ENCODE data around the gene ASB18.

Gene ASB18

DNA sequence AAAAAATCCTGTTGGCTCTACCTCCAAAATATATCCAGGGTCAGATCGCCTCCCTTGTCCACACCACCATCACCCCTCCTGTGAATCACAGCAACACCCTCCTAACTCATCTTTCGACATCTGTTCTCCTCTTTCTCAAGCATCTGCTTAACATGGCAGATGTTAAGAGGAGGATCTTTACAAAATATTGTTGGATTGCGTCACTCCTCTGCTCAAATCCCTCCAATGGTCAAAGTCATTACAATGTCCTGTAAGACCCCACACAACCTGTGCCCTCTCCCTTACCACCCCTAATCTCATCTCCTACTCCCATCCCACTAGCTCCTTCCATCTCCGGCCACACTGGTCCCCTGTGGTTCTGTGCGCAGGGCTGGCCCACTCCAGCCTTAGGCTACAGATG lies 59.3 kb downstream of the ASB18 start:
- no peak for TF ChIP-seq EZH2 (IDR thresholded peaks at IDR 0.05; ENCODE audit: borderline replicate concordance, low read length)
- TF ChIP-seq, protein P1, sequence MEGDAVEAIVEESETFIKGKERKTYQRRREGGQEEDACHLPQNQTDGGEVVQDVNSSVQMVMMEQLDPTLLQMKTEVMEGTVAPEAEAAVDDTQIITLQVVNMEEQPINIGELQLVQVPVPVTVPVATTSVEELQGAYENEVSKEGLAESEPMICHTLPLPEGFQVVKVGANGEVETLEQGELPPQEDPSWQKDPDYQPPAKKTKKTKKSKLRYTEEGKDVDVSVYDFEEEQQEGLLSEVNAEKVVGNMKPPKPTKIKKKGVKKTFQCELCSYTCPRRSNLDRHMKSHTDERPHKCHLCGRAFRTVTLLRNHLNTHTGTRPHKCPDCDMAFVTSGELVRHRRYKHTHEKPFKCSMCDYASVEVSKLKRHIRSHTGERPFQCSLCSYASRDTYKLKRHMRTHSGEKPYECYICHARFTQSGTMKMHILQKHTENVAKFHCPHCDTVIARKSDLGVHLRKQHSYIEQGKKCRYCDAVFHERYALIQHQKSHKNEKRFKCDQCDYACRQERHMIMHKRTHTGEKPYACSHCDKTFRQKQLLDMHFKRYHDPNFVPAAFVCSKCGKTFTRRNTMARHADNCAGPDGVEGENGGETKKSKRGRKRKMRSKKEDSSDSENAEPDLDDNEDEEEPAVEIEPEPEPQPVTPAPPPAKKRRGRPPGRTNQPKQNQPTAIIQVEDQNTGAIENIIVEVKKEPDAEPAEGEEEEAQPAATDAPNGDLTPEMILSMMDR (IDR thresholded peaks at IDR 0.05; ENCODE audit: low read length): no peak
- Histone ChIP-seq H3K79me2 (ENCODE audit: insufficient read depth, low read length) (no peaks in the 10 kb centered on the region), H3K27me3 (ENCODE audit: insufficient read depth, low read length) (no peaks in the 10 kb centered on the region)

DNA sequence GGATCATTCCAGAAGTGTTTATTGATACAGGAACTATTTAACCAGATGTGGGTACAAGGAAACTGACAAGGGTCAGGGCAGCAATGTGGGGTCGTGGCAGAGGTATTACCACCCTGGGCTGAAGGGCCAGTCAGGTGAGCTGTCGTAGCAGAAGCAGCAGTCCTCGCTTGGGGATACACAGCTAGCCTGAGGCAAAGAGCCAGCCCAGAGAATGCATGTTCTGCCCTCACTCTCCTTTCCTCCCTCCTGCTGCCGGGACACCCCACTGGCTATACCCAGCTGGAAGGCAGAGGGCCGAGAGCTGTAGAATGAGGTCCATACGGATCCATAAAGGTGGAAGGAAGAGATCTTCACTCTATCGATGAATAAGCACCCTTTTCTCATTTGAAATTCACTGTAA lies 63.8 kb downstream of the ASB18 start:
- Histone ChIP-seq H3K36me3 (ENCODE audit: insufficient read depth, low read length) (no peaks in the 10 kb centered on the region), H3K9ac (ENCODE audit: low read length) (no peak overlapping the region), H3K4me3 (ENCODE audit: low read depth, low read length, poor library complexity, severe bottlenecking) (no peak overlapping the region), H3K9me3 (ENCODE audit: low read length) (no peaks in the 10 kb centered on the region), H3K27me3 (ENCODE audit: insufficient read depth, low read length) (no peaks in the 10 kb centered on the region), H3K4me1 (ENCODE audit: insufficient read depth, low read length, severe bottlenecking) (no peaks in the 10 kb centered on the region), H4K20me1 (ENCODE audit: insufficient read depth, low read length) (no peaks in the 10 kb centered on the region), H3K9me2 (ENCODE audit: low read depth, low read length) (no peaks in the 10 kb centered on the region), H2AFZ (ENCODE audit: low read length) (no peak overlapping the region), H3K4me2 (ENCODE audit: low read length) (no peak overlapping the region), H3K79me2 (ENCODE audit: insufficient read depth, low read length) (no peaks in the 10 kb centered on the region), H3F3A (ENCODE audit: insufficient read depth, low read length) (no peaks in the 10 kb centered on the region), H3K27ac (ENCODE audit: low read depth, low read length, poor library complexity, severe bottlenecking) (no peak overlapping the region)
- TF ChIP-seq, protein P1 (IDR thresholded peaks at IDR 0.05; ENCODE audit: low read length): no peak
- no peak for TF ChIP-seq EZH2 (IDR thresholded peaks at IDR 0.05; ENCODE audit: borderline replicate concordance, low read length)

More for the DNA sequence above, 59.3 kb downstream of the ASB18 start:
- Histone ChIP-seq H3F3A (ENCODE audit: insufficient read depth, low read length) (no peaks in the 10 kb centered on the region), H3K4me3 (ENCODE audit: low read depth, low read length, poor library complexity, severe bottlenecking) (no peak overlapping the region), H3K9me2 (ENCODE audit: low read depth, low read length) (no peaks in the 10 kb centered on the region), H3K36me3 (ENCODE audit: insufficient read depth, low read length) (no peaks in the 10 kb centered on the region), H3K4me2 (ENCODE audit: low read length) (no peak overlapping the region), H2AFZ (ENCODE audit: low read length) (no peak overlapping the region), H4K20me1 (ENCODE audit: insufficient read depth, low read length) (no peaks in the 10 kb centered on the region), H3K4me1 (ENCODE audit: insufficient read depth, low read length, severe bottlenecking) (no peaks in the 10 kb centered on the region), H3K9ac (ENCODE audit: low read length) (no peak overlapping the region), H3K27ac (ENCODE audit: low read depth, low read length, poor library complexity, severe bottlenecking) (no peak overlapping the region), H3K9me3 (ENCODE audit: low read length) (no peaks in the 10 kb centered on the region)

DNA sequence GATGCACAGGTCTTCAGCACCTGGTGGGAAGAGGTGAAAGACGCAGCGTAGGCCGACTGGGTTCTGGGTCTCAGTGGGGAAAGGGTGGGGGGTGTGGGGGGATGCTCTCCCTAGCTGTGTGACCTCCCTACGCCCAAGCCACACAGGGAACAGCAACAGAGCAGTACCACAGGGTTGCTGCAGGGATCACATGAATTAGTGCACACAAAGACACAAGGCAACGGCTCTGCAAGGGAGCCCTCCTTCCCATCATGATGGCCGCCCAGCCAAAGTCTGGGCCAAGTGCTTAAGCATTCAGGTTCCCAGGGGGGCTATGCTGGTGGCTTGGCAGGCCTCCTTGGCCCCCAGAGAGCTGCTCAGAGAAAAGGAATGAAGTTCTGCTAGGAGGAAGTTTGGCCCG lies 67.8 kb downstream of the ASB18 start:
- no peak overlapping the region for H3K4me2 ChIP-seq (ENCODE audit: low read length)
- no peaks in the 10 kb centered on the region for H3K4me1 ChIP-seq (ENCODE audit: insufficient read depth, low read length, severe bottlenecking)
- no peaks in the 10 kb centered on the region for H3K9me2 ChIP-seq (ENCODE audit: low read depth, low read length)
- H3K9me3 ChIP-seq (ENCODE audit: low read length): no peaks in the 10 kb centered on the region
- H2AFZ ChIP-seq (ENCODE audit: low read length): no peak overlapping the region
- no peaks in the 10 kb centered on the region for H3K27me3 ChIP-seq (ENCODE audit: insufficient read depth, low read length)
- no peak for TF ChIP-seq EZH2 (IDR thresholded peaks at IDR 0.05; ENCODE audit: borderline replicate concordance, low read length)
- no peaks in the 10 kb centered on the region for H3F3A ChIP-seq (ENCODE audit: insufficient read depth, low read length)
- no peak overlapping the region for H3K4me3 ChIP-seq (ENCODE audit: low read depth, low read length, poor library complexity, severe bottlenecking)
- H3K79me2 ChIP-seq (ENCODE audit: insufficient read depth, low read length): no peaks in the 10 kb centered on the region
- no peaks in the 10 kb centered on the region for H3K36me3 ChIP-seq (ENCODE audit: insufficient read depth, low read length)
- no peaks in the 10 kb centered on the region for H4K20me1 ChIP-seq (ENCODE audit: insufficient read depth, low read length)
- H3K27ac ChIP-seq (ENCODE audit: low read depth, low read length, poor library complexity, severe bottlenecking): no peak overlapping the region
- no peak overlapping the region for H3K9ac ChIP-seq (ENCODE audit: low read length)

DNA sequence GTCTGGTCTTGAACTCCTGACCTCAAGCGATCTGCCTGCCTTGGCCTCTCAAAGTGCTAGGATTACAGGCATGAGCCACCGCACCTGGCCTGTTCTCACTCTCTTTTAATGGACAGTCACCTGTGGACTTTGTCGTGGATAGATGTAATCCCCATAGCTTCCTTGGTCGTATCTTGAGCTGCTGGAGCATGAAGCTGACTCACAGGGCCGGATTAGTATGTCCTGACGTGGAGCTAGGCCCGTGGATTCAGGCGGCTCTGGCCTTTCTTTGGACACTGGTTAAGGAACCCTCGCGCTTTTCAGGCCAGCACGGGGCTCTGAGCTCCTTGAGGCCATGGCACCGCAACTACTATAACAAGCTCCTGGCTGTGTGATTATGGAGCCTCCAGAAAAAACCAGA lies 68.5 kb downstream of the ASB18 start:
- H2AFZ ChIP-seq (ENCODE audit: low read length): no peak overlapping the region
- no peaks in the 10 kb centered on the region for H3K4me1 ChIP-seq (ENCODE audit: insufficient read depth, low read length, severe bottlenecking)
- TF ChIP-seq EZH2 (IDR thresholded peaks at IDR 0.05; ENCODE audit: borderline replicate concordance, low read length): no peak
- TF ChIP-seq, protein P1 (IDR thresholded peaks at IDR 0.05; ENCODE audit: low read length): no peak

More for the DNA sequence above, 68.5 kb downstream of the ASB18 start:
- no peaks in the 10 kb centered on the region for H3K27me3 ChIP-seq (ENCODE audit: insufficient read depth, low read length)
- no peak overlapping the region for H3K9ac ChIP-seq (ENCODE audit: low read length)
- no peaks in the 10 kb centered on the region for H3K36me3 ChIP-seq (ENCODE audit: insufficient read depth, low read length)
- no peaks in the 10 kb centered on the region for H3K79me2 ChIP-seq (ENCODE audit: insufficient read depth, low read length)
- no peaks in the 10 kb centered on the region for H3K9me2 ChIP-seq (ENCODE audit: low read depth, low read length)
- no peaks in the 10 kb centered on the region for H3K9me3 ChIP-seq (ENCODE audit: low read length)
- H3K4me2 ChIP-seq (ENCODE audit: low read length): no peak overlapping the region
- H4K20me1 ChIP-seq (ENCODE audit: insufficient read depth, low read length): no peaks in the 10 kb centered on the region
- no peak overlapping the region for H3K27ac ChIP-seq (ENCODE audit: low read depth, low read length, poor library complexity, severe bottlenecking)
- H3K4me3 ChIP-seq (ENCODE audit: low read depth, low read length, poor library complexity, severe bottlenecking): no peak overlapping the region
- H3F3A ChIP-seq (ENCODE audit: insufficient read depth, low read length): no peaks in the 10 kb centered on the region

All from OCI-LY1 (cell line).